Measurements from ENCODE around the gene BRINP3.

The BRINP3 gene

GRCh38 chr1:190098107-190098506 lies 379.6 kb downstream of the BRINP3 start:
- DNase-seq = no peak

GRCh38 chr1:190095596-190095995 lies 382.1 kb downstream of the BRINP3 start:
- no peak for DNase-seq

GRCh38 chr1:190084552-190084951 lies 393.1 kb downstream of the BRINP3 start:
- no peak for DNase-seq

GRCh38 chr1:190068304-190068703 lies 409.4 kb downstream of the BRINP3 start:
- no peak for DNase-seq

- no peak for DNase-seq
Observed at GRCh38 chr1:190067592-190067991, 410.1 kb downstream of the BRINP3 start.

GRCh38 chr1:190066011-190066410 lies 411.7 kb downstream of the BRINP3 start:
- DNase-seq = no peak

GRCh38 chr1:190049314-190049713 lies 428.4 kb downstream of the BRINP3 start:
- no peak for DNase-seq

All from stimulated activated CD4-positive, alpha-beta T cell treated with anti-CD3 and anti-CD28 coated beads, Interleukin-15, amount 100 ng/mL, for 24 hours (primary cell).